Large intestine (tissue), 3 donors: ENCODE data around the gene ATP5F1A. TPM values are rescaled to one million over a fixed set of nuclear protein-coding genes. Genes with fewer than 3 reads are reported as not detected.
A peak's percentile ranks its signal among the peaks of the same experiment; 100 is the strongest.
"Not testable (repeated sequence)": the region's sequence is repeated elsewhere in the genome, so short reads cannot be mapped to it uniquely, and the experiment has no call there.

Source experiments
- DNase-seq, 2 donors: peaks; one replicate each; pipeline versions ENCODE4 v3.0.0 to v3.0.0-alpha.2; 2013
- H3K27ac ChIP-seq: one replicate; pipeline ENCODE4 v1.5.1; 2013; ENCODE audit warnings: low read length
- H3K27me3 ChIP-seq: 2 replicates; pipeline ENCODE4 v1.6.1; 2013; ENCODE audit warnings: low read length; ENCODE audit not compliant: control insufficient read depth, insufficient read depth
- H3K36me3 ChIP-seq: 2 replicates; pipeline ENCODE4 v1.6.1; 2013; ENCODE audit warnings: low read length; ENCODE audit not compliant: control insufficient read depth, insufficient read depth
- H3K4me1 ChIP-seq: one replicate; pipeline ENCODE4 v1.6.1; 2013; ENCODE audit warnings: low read length; ENCODE audit not compliant: control insufficient read depth, insufficient read depth
- H3K4me3 ChIP-seq: one replicate; pipeline ENCODE4 v1.5.1; 2013; ENCODE audit warnings: low read length
- H3K9me3 ChIP-seq: one replicate; pipeline ENCODE4 v1.6.1; 2013; ENCODE audit warnings: mild to moderate bottlenecking, low read depth, low read length, moderate library complexity; ENCODE audit not compliant: control insufficient read depth
- WGBS: methylation state at CpG from one replicate; pipeline ENCODE4 v1.1.5; 2013; ENCODE audit warnings: low lambda C conversion rate; ENCODE audit not compliant: insufficient coverage; 5-methylcytosine and 5-hydroxymethylcytosine counted together
- polyA plus RNA-seq: library from polyadenylated mRNA; unstranded; fragments of 120-200 nt; gene quantifications from one replicate; pipeline ENCODE4 v1.2.1, GENCODE V29; 2013

The ATP5F1A gene
- polyA plus RNA-seq, 1 donor: 638 TPM

GRCh38 chr18:46110406-46110805 lies 12.3 kb upstream of the ATP5F1A start:
- peaks cover 16% of the 10 kb centered on the region for H3K36me3 ChIP-seq
- no peak overlapping the region for H3K27ac ChIP-seq
- no CpG with 5 or more reads among the region's 3 CpGs for WGBS
- H3K4me1 ChIP-seq: no peaks in the 10 kb centered on the region
- H3K9me3 ChIP-seq: no peaks in the 10 kb centered on the region
- H3K27me3 ChIP-seq: no peaks in the 10 kb centered on the region
- no peak for DNase-seq
- H3K4me3 ChIP-seq: no peak overlapping the region

- no peaks in the 10 kb centered on the region for H3K27me3 ChIP-seq
- H3K9me3 ChIP-seq: no peaks in the 10 kb centered on the region
- DNase-seq: no peak
- no peak overlapping the region for H3K27ac ChIP-seq
- no peaks in the 10 kb centered on the region for H3K4me1 ChIP-seq
- WGBS: 89% methylated on average over 3 of the region's 5 CpGs
- H3K4me3 ChIP-seq: no peak overlapping the region
- H3K36me3 ChIP-seq: peaks cover 10% of the 10 kb centered on the region
These were observed 11.3 kb upstream of the ATP5F1A start for GRCh38 chr18:46109386-46109785.

GRCh38 chr18:46104128-46104911 lies 6.2 kb upstream of the ATP5F1A start, which contains the start of gene HAUS1:
Gene HAUS1, plus strand, starts transcription at chr18:46104385. Its CDS starts 27 bp downstream, at chr18:46104412.
- Histone ChIP-seq H3K36me3 (peaks cover 3% of the 10 kb centered on the region), H3K27ac (peak within 1 kb of the TSS; percentile 69), H3K9me3 (no peaks in the 10 kb centered on the region), H3K27me3 (no peaks in the 10 kb centered on the region), H3K4me1 (no peaks in the 10 kb centered on the region), H3K4me3 (peak within 1 kb of the TSS; percentile 79)
- WGBS: no CpG with 5 or more reads among the region's 57 CpGs
- DNase-seq: peak; percentile 77 to 88

- Histone ChIP-seq H3K9me3 (no peaks in the 10 kb centered on the region), H3K4me3 (no peak overlapping the region), H3K27me3 (no peaks in the 10 kb centered on the region), H3K27ac (no peak overlapping the region), H3K4me1 (no peaks in the 10 kb centered on the region), H3K36me3 (peaks cover 5% of the 10 kb centered on the region)
- WGBS: no CpG with 5 or more reads among the region's 8 CpGs
- no peak for DNase-seq
These were observed 1.4 kb upstream of the ATP5F1A start for GRCh38 chr18:46099463-46099862.

- Histone ChIP-seq H3K9me3 (no peaks in the 10 kb centered on the region), H3K27ac (peak overlapping the region; percentile 85), H3K36me3 (peaks cover 11% of the 10 kb centered on the region), H3K4me3 (peak overlapping the region; percentile 85), H3K4me1 (no peaks in the 10 kb centered on the region), H3K27me3 (no peaks in the 10 kb centered on the region)
- WGBS: no CpG with 5 or more reads among the region's 16 CpGs
- no peak for DNase-seq
These were observed 479 bp upstream of the ATP5F1A start for GRCh38 chr18:46098616-46098933.

GRCh38 chr18:46097431-46097800 lies 680 bp downstream of the ATP5F1A start:
- DNase-seq: no peak
- WGBS: no CpG with 5 or more reads among the region's 8 CpGs

GRCh38 chr18:46096651-46097300 lies 1.3 kb downstream of the ATP5F1A start:
- Histone ChIP-seq H3K27me3 (no peaks in the 10 kb centered on the region), H3K36me3 (peaks cover 25% of the 10 kb centered on the region), H3K4me1 (no peaks in the 10 kb centered on the region), H3K27ac (peak overlapping the region; percentile 85), H3K9me3 (no peaks in the 10 kb centered on the region), H3K4me3 (peak overlapping the region; percentile 85)
- peak in 1 of 2 donors; percentile 36 for DNase-seq
- WGBS: 20% methylated on average over 3 of the region's 22 CpGs

More at GRCh38 chr18:46097431-46097800, 680 bp downstream of the ATP5F1A start:
- Histone ChIP-seq H3K9me3 (no peaks in the 10 kb centered on the region), H3K36me3 (peaks cover 21% of the 10 kb centered on the region), H3K4me1 (no peaks in the 10 kb centered on the region), H3K27ac (peak overlapping the region; percentile 85), H3K4me3 (peak overlapping the region; percentile 85), H3K27me3 (no peaks in the 10 kb centered on the region)

- no peak for DNase-seq
- Histone ChIP-seq H3K4me1 (no peaks in the 10 kb centered on the region), H3K27me3 (no peaks in the 10 kb centered on the region), H3K27ac (no peak overlapping the region), H3K9me3 (no peaks in the 10 kb centered on the region), H3K36me3 (peaks cover 32% of the 10 kb centered on the region), H3K4me3 (no peak overlapping the region)
- WGBS: 100% methylated on average over 1 of the region's 10 CpGs
These were observed 2.6 kb downstream of the ATP5F1A start for GRCh38 chr18:46095532-46095931.

GRCh38 chr18:46088501-46088900 lies 9.6 kb downstream of the ATP5F1A start:
- H3K9me3 ChIP-seq, H3K27me3 ChIP-seq, H3K4me3 ChIP-seq, H3K4me1 ChIP-seq: not testable (repeated sequence)
- 60% methylated on average over 1 of the region's 8 CpGs for WGBS
- Histone ChIP-seq H3K27ac (peak overlapping the region; percentile 51), H3K36me3 (peaks cover 82% of the 10 kb centered on the region)
- DNase-seq: peak; percentile 48 to 73

- peaks cover 15% of the 10 kb centered on the region for H3K4me1 ChIP-seq
- WGBS: no CpG with 5 or more reads among the region's 2 CpGs
- H3K36me3 ChIP-seq: peaks cover 73% of the 10 kb centered on the region
- no peaks in the 10 kb centered on the region for H3K9me3 ChIP-seq
- no peak overlapping the region for H3K27ac ChIP-seq
- no peaks in the 10 kb centered on the region for H3K27me3 ChIP-seq
- DNase-seq: no peak
- no peak overlapping the region for H3K4me3 ChIP-seq
These were observed 13.7 kb downstream of the ATP5F1A start for GRCh38 chr18:46084431-46084830.
